Vagina (tissue), 2 donors: ENCODE data around the gene ADK. TPM values are rescaled to one million over a fixed set of nuclear protein-coding genes. Genes with fewer than 3 reads are reported as not detected.

Experiments used
- DNase-seq, 2 donors: peaks; one replicate each; pipeline ENCODE4 v3.0.0-alpha.2; 2017; ENCODE audit errors: extremely low spot score in 2 of 2
- H3K27ac ChIP-seq: fragments of 200-600 bp; sonication (generic); one replicate; pipeline ENCODE4 v1.5.1; 2019
- H3K27me3 ChIP-seq: fragments of 200-600 bp; sonication (generic); one replicate; pipeline ENCODE4 v1.5.1; 2019
- H3K36me3 ChIP-seq, 2 donors: fragments of 200-600 bp; sonication (generic); one replicate each; pipeline ENCODE4 v1.5.1; 2017 to 2019
- H3K4me1 ChIP-seq: fragments of 200-600 bp; sonication (generic); one replicate; pipeline ENCODE4 v1.5.1; 2019
- H3K4me3 ChIP-seq, 2 donors: fragments of 200-600 bp; sonication (generic); 1 replicate in 1 of 2; 2 replicates in 1 of 2; pipeline ENCODE4 v1.5.1; 2016 to 2019
- H3K9me3 ChIP-seq: fragments of 200-600 bp; sonication (generic); one replicate; pipeline ENCODE4 v1.5.1; 2019
- CTCF ChIP-seq, 3 experiments: fragments of 450-650 bp in 2 of 3; fragments of 200-600 bp in 1 of 3; sonication (generic) in 1 of 3; IDR thresholded peaks; one replicate each; pipeline ENCODE4 v1.5.1; 2017 to 2019; ENCODE audit warnings: antibody characterized with exemption in 3 of 3, mild to moderate bottlenecking in 2 of 3, moderate library complexity in 2 of 3
- POLR2A ChIP-seq, 2 donors: fragments of 450-650 bp; IDR thresholded peaks; one replicate each; pipeline ENCODE4 v1.6.1; 2017; ENCODE audit warnings: antibody characterized with exemption in 2 of 2, mild to moderate bottlenecking in 2 of 2, moderate library complexity in 2 of 2
- POLR2AphosphoS5 ChIP-seq, 2 donors: sonication (generic); formaldehyde crosslinking; IDR thresholded peaks; one replicate each; pipeline ENCODE4 v1.9.0; 2017; ENCODE audit warnings: antibody characterized with exemption in 2 of 2, mild to moderate bottlenecking in 2 of 2, low read depth in 1 of 2; ENCODE audit not compliant: insufficient read depth in 1 of 2
- intact Hi-C: fragments of 100-400 bp; cut with DNase I; formaldehyde crosslinking; loops from one replicate; pipeline ENCODE4 v1.15.1; 2023
- total RNA-seq: library from RNA; depleted of rRNA; stranded (reverse); fragments of >200 nt; gene quantifications from one replicate; pipeline ENCODE4 v1.2.3, GENCODE V29; 2016

Gene ADK
- total RNA-seq, 1 donor from 2014 or later, result 46.2 TPM

GRCh38 chr10:74153123-74153522, 2.1 kb downstream of the ADK start:
- no peaks in the 10 kb centered on the region for H3K27me3 ChIP-seq
- H3K9me3 ChIP-seq, result no peaks in the 10 kb centered on the region
- intact Hi-C loops, result no loop called here
- no peaks in the 10 kb centered on the region for H3K36me3 ChIP-seq
- no peak for DNase-seq
- H3K4me1 ChIP-seq, result peaks cover 49% of the 10 kb centered on the region
- H3K4me3 ChIP-seq, result no peak overlapping the region
- TF ChIP-seq POLR2AphosphoS5 (IDR thresholded peaks at IDR 0.05; ENCODE audit: insufficient read depth in 1 of 2, low read depth in 1 of 2), result no peak
- no peak for TF ChIP-seq CTCF (IDR thresholded peaks at IDR 0.05)
- TF ChIP-seq POLR2A (IDR thresholded peaks at IDR 0.05), result no peak
- H3K27ac ChIP-seq, result no peak overlapping the region

- Histone ChIP-seq H3K4me3 (no peak overlapping the region), H3K27ac (no peak overlapping the region), H3K27me3 (no peaks in the 10 kb centered on the region), H3K9me3 (no peaks in the 10 kb centered on the region), H3K36me3 (no peaks in the 10 kb centered on the region), H3K4me1 (peaks cover 46% of the 10 kb centered on the region)
- no peak for DNase-seq
- TF ChIP-seq POLR2A (IDR thresholded peaks at IDR 0.05) (no peak), POLR2AphosphoS5 (IDR thresholded peaks at IDR 0.05; ENCODE audit: insufficient read depth in 1 of 2, low read depth in 1 of 2) (no peak), CTCF (IDR thresholded peaks at IDR 0.05) (no peak)
- intact Hi-C loops, result no loop called here
Measured at GRCh38 chr10:74153676-74154075, 2.7 kb downstream of the ADK start.

- Histone ChIP-seq H3K4me3 (no peak overlapping the region), H3K27ac (no peak overlapping the region)
Measured at GRCh38 chr10:74156919-74157289, 5.9 kb downstream of the ADK start.

GRCh38 chr10:74160013-74160412, 9.0 kb downstream of the ADK start:
- intact Hi-C loops, result no loop called here
- no peak overlapping the region for H3K27ac ChIP-seq
- TF ChIP-seq POLR2AphosphoS5 (IDR thresholded peaks at IDR 0.05; ENCODE audit: insufficient read depth in 1 of 2, low read depth in 1 of 2), result no peak
- no peak for TF ChIP-seq CTCF (IDR thresholded peaks at IDR 0.05)
- no peak for TF ChIP-seq POLR2A (IDR thresholded peaks at IDR 0.05)
- DNase-seq, result no peak
- no peak overlapping the region for H3K4me3 ChIP-seq
- no peaks in the 10 kb centered on the region for H3K36me3 ChIP-seq
- H3K9me3 ChIP-seq, result no peaks in the 10 kb centered on the region
- H3K4me1 ChIP-seq, result peaks cover 9% of the 10 kb centered on the region
- no peaks in the 10 kb centered on the region for H3K27me3 ChIP-seq

More at GRCh38 chr10:74156919-74157289, 5.9 kb downstream of the ADK start:
- TF ChIP-seq POLR2AphosphoS5 (IDR thresholded peaks at IDR 0.05; ENCODE audit: insufficient read depth in 1 of 2, low read depth in 1 of 2) (no peak), POLR2A (IDR thresholded peaks at IDR 0.05) (no peak), CTCF (IDR thresholded peaks at IDR 0.05) (no peak)
- Histone ChIP-seq H3K27me3 (no peaks in the 10 kb centered on the region), H3K4me1 (peaks cover 27% of the 10 kb centered on the region), H3K9me3 (no peaks in the 10 kb centered on the region), H3K36me3 (no peaks in the 10 kb centered on the region)
- intact Hi-C loops, result no loop called here
- no peak for DNase-seq

GRCh38 chr10:74163319-74164068, 12.5 kb downstream of the ADK start:
- intact Hi-C loops, result no loop called here
- DNase-seq, result no peak
- Histone ChIP-seq H3K36me3 (no peaks in the 10 kb centered on the region), H3K27ac (no peak overlapping the region), H3K9me3 (no peaks in the 10 kb centered on the region), H3K27me3 (no peaks in the 10 kb centered on the region), H3K4me1 (peaks cover 14% of the 10 kb centered on the region), H3K4me3 (no peak overlapping the region)
- no peak for TF ChIP-seq POLR2AphosphoS5 (IDR thresholded peaks at IDR 0.05; ENCODE audit: insufficient read depth in 1 of 2, low read depth in 1 of 2)
- no peak for TF ChIP-seq CTCF (IDR thresholded peaks at IDR 0.05)
- TF ChIP-seq POLR2A (IDR thresholded peaks at IDR 0.05), result no peak
